BJ (cell line): ENCODE data around the gene ANKRD65. TPM values are rescaled to one million over a fixed set of nuclear protein-coding genes. Genes with fewer than 3 reads are reported as not detected.

Experiments
- CTCF ChIA-PET: fragments of 350-600 bp; formaldehyde crosslinking; extraction: SDS; loops from one replicate; lab custom pipeline; 2021; ENCODE audit warnings: antibody characterized with exemption, inconsistent platforms; lab: Yijun Ruan, JAX
- POLR2A ChIA-PET: fragments of 300-600 bp; sonication (Branson Sonifier 250); formaldehyde crosslinking; extraction: SDS; loops from one replicate; lab custom pipeline; 2021; ENCODE audit warnings: antibody characterized with exemption; lab: Charles Lee
- DNase-seq: peaks from one replicate; pipeline ENCODE4 v3.0.0-alpha.2; 2011; ENCODE audit warnings: low read depth
- H3K27me3 ChIP-seq: 2 replicates; pipeline ENCODE4 v1.6.0; 2011; ENCODE audit warnings: low read length; ENCODE audit not compliant: control insufficient read depth, insufficient read depth
- H3K36me3 ChIP-seq: 2 replicates; pipeline ENCODE4 v1.5.1; 2011; ENCODE audit warnings: low read length; ENCODE audit not compliant: control insufficient read depth, insufficient read depth
- H3K4me3 ChIP-seq: 2 replicates; pipeline ENCODE4 v1.5.1; 2011; ENCODE audit warnings: low read depth, mild to moderate bottlenecking, control low read depth, low read length
- CTCF ChIP-seq: IDR thresholded peaks from 2 replicates; pipeline ENCODE4 v1.5.1; 2011; ENCODE audit warnings: low read depth, mild to moderate bottlenecking, control low read depth, inconsistent platforms, low read length, moderate library complexity; ENCODE audit not compliant: insufficient read depth
- polyA plus RNA-seq: library from polyadenylated mRNA; depleted of rRNA; stranded (reverse); fragments of >200 nt; gene quantifications from 2 replicates; pipeline ENCODE4 v1.2.3, GENCODE V29; 2011

The ANKRD65 gene
- polyA plus RNA-seq, 1 experiment: 0.43 TPM

DNA sequence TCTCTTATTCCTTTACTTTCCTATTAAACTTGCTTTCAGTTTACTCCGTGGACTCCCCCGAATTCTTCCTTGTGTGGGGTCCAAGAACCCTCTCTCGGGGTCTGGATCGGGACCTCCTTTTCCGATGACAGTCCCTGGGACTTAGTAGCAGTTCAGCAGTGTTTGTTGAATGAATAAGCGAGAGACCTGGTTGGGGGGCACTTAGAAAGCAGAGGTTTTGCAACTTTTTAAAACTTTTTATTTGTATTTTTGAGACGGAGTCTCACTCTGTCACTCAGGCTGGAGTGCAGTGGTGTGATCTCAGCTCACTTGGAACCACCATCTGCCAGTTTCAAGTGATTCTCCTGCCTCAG lies 2.1 kb upstream of the ANKRD65 start:
- H3K27me3 ChIP-seq: no peaks in the 10 kb centered on the region
- no peak for TF ChIP-seq CTCF
- H3K4me3 ChIP-seq: no peak overlapping the region
- ChIA-PET CTCF (no interaction called here), POLR2A (no interaction called here)
- DNase-seq: no peak
- no peaks in the 10 kb centered on the region for H3K36me3 ChIP-seq

DNA sequence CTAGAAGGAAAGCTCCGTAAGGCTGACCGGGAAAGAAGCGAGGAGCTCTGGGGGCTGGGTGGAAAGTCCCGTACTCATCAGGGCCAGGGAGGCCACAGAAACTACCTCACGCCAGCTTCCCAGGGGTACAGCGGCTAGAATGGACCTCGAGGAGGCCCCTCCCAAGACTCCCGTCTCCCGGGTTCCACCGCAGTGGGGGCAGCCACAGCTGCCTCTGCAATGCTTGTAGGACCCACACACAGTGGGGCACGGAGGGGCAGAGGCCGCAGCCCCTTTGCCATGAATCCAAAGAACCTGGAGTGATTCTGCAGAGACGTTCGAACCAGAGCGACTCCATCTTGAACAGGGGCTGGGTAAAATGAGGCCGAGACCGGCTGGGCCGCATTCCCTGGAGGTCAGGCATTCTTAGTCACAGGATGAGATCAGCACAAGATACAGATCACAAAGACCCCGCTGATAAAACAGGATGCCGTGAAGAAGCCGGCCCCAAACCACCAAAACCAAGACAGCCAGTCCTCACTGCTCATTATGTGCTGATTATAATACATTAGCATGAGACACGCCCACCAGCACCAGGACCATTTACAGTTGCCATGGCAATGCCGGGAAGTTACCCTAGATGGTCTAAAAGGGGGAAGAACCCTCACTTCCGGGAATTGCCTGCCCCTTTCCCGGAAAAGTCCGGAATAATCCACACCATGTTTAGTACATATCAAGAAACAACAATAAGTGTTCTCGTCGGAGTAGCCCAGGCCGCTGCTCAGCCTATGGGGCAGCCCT lies 1.6 kb upstream of the ANKRD65 start:
- POLR2A ChIA-PET: no interaction called here
- CTCF ChIA-PET: no interaction called here
- TF ChIP-seq CTCF: no peak
- H3K4me3 ChIP-seq: no peak overlapping the region
- H3K27me3 ChIP-seq: no peaks in the 10 kb centered on the region
- H3K36me3 ChIP-seq: no peaks in the 10 kb centered on the region
- DNase-seq: no peak

DNA sequence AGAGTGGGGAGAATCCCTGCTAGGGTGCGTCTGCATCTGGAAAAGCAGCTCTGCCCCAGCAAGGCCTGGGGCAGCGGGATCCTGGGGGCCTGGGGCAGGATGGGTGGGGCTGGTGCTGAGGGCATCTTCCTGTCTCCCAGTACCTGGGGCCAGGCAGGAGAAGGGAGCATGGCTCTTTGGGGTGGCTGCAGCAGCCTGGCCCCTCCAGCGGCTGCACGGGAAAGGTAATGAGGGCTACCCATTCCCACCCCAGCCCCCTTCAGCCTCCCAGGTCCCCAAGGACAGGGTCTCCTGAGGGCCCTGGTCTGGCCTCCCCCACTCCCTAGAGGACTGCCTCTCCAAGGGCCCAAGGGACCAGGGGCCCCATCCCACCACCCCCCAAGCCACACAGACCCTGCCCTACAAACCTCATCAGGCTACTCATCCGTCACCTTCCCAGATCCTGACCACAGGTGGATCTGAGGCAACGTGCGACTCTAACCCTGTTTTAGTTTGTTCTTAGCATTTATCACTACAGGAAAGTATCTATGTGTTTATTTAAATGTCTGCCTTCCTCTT lies 910 bp upstream of the ANKRD65 start:
- POLR2A ChIA-PET: no interaction called here
- CTCF ChIA-PET: no interaction called here

DNA sequence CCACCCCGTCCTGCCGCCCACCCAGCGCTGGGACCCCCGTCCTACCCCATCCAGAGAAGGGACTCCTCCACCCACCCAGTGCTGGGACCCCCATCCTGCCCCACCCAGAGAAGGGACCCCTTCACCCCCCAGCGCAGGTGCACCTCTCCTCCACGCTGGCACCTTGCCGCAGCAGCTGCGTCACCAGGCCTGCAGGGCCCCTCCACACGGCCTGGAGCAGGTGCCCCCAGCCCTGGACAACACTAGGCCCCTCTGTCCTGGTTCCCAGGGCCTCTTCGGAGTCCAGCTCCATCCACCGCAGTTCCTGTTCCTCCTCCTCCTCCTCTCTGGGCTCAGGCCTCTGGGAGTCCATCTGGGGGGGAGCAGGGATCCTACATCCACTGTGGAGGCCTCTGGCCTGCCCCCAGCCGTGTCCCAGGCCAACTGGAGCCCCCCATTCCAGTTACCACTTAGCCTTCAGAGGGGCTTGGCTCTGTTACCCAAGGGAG lies 378 bp downstream of the ANKRD65 start:
- no peak overlapping the region for H3K4me3 ChIP-seq
- H3K36me3 ChIP-seq: no peaks in the 10 kb centered on the region
- TF ChIP-seq CTCF: no peak
- POLR2A ChIA-PET: no interaction called here
- CTCF ChIA-PET: interaction anchor here (0.8 kb wide), 1 partner anchor 9 kb away, joined by 3 read pairs; no protein-coding TSS in a partner anchor
- H3K27me3 ChIP-seq: no peaks in the 10 kb centered on the region
- DNase-seq: no peak

More for the DNA sequence above, 910 bp upstream of the ANKRD65 start:
- H3K4me3 ChIP-seq: no peak overlapping the region
- no peak for TF ChIP-seq CTCF
- H3K27me3 ChIP-seq: no peaks in the 10 kb centered on the region
- no peaks in the 10 kb centered on the region for H3K36me3 ChIP-seq
- DNase-seq: no peak

GRCh38 chr1:1419813-1420653 lies 1.0 kb downstream of the ANKRD65 start:
- CTCF ChIA-PET: interaction anchor here (0.8 kb wide), 1 partner anchor 9 kb away, joined by 3 read pairs; no protein-coding TSS in a partner anchor

More at GRCh38 chr1:1419813-1420653, 1.0 kb downstream of the ANKRD65 start:
- Histone ChIP-seq H3K27me3 (no peaks in the 10 kb centered on the region), H3K4me3 (no peak overlapping the region), H3K36me3 (no peaks in the 10 kb centered on the region)
- POLR2A ChIA-PET: no interaction called here
- TF ChIP-seq CTCF: no peak
- no peak for DNase-seq
